Measurements from ENCODE around the gene NLGN4Y.

GRCh38 chrY:14634954-14635353, 110.6 kb downstream of the NLGN4Y start:
- TF ChIP-seq CTCF (conservative IDR thresholded peaks at IDR 0.05; ENCODE audit: low read depth, low read length), result no peak
- no peak for TF ChIP-seq EZH2 (IDR thresholded peaks at IDR 0.05; ENCODE audit: low read length, unreplicated experiment)
- no peak for TF ChIP-seq EZH2phosphoT487 (IDR thresholded peaks at IDR 0.05; ENCODE audit: borderline replicate concordance, low read length)
